ENCODE measurements around the gene HSPA6.
"Not testable (repeated sequence)": the region's sequence is repeated elsewhere in the genome, so short reads cannot be mapped to it uniquely, and the experiment has no call there.

The HSPA6 gene

DNA sequence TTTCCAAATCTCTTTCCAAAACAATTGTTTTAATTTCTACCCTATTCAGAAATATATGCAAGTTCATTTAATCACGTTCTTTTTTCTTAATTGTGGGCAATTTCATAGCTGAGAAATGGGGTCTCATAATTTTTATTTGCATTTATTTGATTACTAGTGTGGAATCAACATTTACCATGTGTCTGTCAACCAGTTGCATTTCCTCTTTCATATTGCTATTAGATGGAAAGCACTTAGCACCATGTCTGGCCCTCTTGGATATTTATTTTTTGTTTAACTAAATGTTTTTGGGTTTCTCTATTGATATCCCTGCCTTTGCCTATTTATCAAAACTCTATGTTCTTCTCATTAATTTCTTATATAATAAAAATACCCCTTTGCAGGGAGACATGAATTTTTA is 39.2 kb downstream of the HSPA6 start:
- DNase-seq = not testable (repeated sequence)

DNA sequence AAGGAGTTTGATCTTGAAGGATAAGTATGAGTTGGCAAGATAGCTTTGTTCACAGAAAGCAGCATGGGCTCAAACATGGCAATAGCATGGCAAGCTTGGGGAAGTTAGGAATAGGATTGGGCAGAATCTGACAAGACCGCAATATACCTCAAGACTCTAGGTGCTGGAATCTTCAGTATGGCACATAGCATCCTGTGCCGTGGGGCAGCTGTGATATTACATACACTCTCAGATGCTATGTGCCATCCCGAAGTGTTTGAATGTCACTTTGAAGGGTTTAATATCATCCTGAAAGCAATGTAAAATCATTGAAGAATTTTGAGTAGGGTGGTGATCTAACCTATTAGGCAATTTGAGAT is 42.2 kb downstream of the HSPA6 start:
- not testable (repeated sequence) for DNase-seq

DNA sequence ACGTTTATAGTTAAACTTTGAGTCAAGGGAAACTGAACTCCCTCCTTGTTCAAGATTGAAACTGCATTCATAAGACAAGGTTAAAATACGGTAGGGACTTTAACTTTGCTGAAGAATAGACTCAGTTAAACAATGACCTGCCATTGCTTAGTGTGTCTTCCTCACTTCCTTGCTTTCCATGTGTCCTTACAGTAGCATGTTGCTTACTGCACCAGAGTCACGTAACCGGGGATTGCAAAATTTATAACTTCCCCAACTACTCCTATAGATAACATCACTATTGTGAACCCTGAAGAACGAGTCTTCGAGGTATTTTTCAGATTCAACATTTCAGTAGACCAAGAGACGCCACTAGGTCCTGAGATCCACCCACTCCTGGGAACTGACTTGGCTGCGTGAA is 47.4 kb downstream of the HSPA6 start:
- DNase-seq = not testable (repeated sequence)
